GM21367 (cell line): ENCODE measurements around the gene STUB1.

ENCODE experiments used
- ATAC-seq: cut with Tn5 transposase; IDR thresholded peaks from one replicate; pipeline ENCODE4 v1.9.1; 2021; ENCODE audit not compliant: unreplicated experiment

The STUB1 gene

DNA sequence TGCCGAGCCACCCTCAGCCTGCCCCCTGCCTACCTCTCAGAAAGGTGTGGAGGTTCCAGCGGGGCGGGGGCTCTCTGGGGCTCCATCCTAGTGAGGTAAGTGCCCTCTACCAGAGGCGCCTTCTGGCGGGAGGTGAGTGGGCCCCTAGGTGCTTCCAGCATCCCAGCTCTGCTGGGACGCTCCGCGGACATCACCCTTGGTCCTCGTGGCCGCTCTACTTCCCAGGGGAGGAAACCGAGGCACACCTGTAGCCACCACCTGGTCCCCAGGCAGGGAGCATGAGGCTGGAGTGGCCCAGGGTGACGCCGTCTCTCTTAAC, 37.2 kb upstream of the STUB1 start:
- ATAC-seq, result no peak

DNA sequence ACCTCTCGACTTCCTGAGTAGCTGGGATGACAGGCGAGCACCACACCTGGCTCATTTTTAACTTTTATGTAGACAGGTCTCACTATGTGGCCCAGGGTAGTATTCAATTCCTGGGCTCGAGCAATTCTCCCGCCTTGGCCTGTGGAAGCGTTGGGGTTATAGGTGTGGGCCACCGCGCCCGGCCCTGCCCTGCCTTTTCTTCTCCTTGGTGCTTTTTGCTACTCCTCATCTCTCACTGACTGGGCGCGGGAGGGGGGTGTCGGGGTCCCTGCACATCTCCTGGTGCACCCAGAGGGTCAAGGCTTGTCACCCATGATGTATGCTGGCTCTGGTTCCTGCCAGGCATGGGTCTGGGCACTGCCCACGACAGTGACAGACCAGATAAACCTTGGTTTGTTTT, 35.7 kb upstream of the STUB1 start:
- no peak for ATAC-seq

DNA sequence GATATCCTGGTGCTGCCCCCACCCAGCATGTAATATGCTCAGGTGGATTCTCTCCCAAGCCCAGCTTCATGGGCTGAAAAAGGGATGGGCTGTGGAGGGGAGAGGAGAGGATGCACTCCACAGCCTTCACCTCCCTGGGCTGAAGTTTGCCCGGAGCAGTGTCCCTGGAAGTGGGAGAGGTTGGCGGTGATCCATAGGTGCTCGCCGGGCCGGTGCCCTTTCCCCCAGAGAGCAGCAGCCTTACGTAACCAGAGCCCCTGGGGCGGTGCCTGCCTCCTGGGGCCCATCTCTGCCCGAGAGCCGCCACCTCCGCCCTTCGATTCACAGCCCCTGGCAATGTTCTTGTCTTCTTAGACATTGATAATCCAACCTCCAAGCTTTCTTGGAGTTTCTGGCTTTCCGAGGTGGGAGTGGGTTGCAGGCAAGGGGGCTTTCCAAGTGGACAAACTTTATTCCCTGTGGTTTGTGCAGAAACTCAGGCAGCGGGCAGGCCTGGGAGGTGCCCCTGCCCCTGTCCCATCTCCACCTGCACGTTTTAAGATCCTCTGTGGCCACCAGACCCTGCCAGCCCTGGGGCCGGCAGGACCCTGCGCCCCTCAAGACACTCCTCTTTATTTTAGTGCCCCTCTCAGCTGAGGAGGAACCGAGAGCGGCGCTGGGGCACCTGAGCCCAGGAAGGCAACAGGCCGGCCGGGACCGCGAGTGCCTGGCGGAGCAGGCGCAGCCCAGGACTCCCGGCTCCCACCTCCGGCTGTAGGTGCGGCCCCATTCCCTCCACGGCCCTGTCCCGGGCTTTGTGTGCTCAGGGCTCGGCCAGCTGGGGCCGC, 34.1 kb upstream of the STUB1 start:
- ATAC-seq, result no peak

DNA sequence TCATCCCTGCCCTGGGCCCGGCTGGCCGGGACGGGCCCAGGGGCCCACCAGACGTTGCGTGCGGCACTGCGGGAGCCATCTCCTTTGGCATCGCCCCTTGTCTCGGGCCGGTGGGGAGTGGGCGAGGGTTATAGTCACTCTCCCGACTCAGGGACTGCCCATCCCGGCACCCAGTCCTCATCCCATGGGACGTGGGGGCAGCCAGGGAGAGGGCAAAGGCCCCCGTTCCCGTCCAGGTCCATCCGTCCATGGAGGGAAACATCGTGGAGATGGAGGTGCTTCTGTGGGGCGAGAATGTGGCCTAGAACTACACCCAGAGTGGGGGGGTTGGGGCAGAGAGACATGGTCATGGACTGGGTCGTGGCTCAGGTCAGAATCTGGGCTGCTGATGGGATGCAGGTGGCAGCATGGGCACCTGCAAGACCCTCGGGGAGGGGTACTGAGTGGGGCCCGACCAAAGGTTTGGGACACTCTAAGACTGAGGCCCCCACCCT, 33.5 kb upstream of the STUB1 start:
- no peak for ATAC-seq

DNA sequence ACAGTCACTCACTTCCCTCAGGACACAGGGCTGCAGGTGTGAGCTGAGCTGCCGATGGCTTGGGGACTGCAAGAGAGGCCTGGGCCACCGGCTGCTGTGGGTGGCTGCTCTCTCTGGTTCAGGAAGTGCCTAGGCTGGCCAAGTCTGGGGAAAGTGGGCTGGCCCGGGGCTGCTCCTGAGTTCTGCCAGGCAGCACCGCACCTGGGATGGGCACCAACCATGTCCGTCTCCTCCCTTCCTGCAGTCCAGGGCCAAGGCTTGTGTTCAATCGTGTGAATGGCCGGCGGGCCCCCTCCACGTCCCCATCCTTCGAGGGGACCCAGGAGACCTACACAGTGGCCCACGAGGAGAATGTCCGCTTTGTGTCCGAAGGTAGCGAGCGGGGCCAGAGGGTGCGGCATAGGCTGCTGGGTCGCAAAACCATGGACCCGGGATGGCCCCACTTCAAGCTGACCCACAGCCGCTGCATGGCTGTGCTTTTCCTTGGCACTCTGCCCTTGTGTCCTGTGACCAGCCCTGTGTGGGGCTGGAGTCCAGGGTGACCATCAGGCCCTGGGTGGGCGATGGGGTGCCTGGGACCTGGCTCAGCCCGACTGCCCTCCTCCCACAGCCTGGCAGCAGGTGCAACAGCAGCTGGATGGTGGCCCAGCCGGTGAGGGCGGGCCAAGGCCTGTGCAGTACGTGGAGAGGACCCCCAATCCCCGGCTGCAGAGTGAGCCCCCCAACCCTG, 32.9 kb upstream of the STUB1 start:
- ATAC-seq, result no peak

DNA sequence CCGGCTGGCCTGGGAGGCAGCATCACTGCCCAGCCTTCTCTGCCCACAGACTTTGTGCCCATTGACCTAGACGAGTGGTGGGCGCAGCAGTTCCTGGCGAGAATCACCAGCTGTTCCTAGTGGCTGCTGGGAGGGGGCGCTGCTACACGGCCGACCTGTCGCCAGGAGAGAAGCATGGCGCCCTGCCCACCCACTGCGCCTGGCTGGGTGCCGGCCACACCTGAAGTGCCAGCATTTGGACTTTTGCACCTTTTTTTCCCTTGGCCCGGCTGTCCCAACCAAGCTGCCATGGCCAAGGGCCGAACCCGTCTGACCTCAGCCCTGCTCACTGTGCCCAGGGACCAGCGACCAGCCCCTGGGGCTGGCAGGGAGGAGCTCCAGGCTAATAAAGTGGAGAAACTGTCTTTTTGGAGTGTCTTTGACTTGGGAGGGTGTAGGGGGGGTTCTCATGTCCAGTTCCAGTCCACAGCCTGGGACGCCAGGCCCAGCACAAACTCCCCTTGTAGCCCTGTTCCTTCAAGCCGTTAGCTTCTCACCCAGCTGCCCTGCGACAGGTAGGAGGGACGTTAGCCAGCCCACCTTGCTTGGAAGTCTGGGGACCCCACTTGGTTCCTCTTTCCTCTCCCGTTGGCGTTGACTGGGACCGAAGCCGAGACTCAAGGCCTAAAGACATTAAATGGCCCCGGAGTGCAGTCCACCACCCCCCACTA, 32.0 kb upstream of the STUB1 start:
- ATAC-seq, result no peak

DNA sequence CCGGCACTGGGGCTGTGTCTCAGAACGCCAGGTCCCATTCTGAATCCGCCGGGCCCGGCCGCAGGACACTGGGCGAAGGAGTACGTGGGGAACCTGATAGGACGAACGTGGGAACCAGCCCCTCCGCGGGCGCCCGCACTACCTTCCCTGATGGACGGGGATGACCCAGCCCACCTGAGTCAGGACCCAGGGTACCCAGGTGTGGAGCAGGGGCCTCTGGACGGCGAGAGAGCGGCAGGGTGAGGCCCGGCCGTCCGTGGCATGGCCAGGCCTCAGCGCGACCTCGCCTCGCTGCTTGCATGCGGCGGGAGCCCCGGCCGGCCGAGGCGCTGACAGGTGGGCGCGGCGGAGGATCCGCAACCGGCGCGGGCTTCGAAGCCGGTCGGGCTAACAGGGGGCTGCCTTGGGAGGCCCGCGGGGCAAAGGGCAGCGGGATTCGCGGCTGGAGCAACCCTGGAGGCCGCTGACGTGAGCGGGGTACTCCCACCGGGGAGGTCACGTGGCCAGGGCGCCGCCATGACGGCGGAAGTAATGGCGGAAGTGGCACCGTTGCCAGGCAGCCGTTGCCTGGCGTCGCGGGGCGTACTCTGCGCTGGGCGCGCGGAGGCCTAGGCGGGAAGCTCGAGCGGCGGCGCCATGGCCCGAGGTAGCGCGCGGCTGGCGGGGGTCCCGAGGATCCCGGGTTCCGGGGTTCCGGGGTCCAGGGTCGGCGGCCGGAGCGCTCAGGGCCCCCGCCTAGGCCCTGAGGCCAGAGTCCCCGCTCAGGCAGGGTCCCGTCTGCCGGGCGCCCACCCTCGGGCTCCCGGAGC, 31.2 kb upstream of the STUB1 start, which contains the start of gene WDR90:
WDR90 (plus strand) TSS at position 585 of the 809 bp plus-strand sequence; CDS start at position 637, 52 bp downstream.
- ATAC-seq, result peak; percentile 63

DNA sequence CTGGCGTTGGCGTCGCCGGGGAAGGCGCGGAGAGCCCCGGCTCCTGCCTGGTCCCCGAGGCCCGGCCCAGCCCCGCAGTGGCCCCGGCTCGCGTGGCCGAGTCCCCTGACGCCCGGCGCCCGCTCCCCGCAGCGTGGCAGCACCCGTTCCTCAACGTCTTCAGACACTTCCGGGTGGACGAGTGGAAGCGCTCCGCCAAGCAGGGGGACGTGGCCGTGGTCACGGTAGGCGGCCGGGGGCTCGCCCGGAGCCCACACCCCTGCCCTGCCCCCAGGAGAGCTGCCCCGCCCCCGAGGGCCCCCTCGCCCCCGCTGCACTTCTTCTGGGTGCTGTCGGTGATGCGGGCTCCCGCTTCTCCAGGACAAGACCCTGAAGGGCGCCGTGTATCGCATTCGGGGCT, 30.6 kb upstream of the STUB1 start:
- ATAC-seq, result no peak

DNA sequence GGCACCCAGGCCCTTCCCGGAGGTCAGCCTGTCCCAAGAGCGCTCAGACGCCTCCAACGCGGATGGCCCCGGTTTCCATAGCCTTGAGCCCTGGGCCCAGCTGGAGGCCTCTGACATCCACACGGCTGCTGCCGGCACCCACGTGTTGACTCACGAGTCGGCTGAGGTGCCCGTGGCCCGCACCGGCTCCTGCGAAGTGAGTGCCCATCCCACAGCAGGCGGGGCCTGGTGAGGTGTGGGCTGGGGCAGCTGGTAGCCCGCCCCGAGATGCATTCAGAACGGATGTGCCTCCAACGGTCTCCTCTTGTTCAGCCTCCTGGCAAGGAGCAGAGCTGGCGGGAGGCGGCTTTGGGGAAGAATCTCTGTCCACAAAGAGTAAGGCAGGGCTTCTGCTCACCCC, 28.4 kb upstream of the STUB1 start:
- no peak for ATAC-seq

DNA sequence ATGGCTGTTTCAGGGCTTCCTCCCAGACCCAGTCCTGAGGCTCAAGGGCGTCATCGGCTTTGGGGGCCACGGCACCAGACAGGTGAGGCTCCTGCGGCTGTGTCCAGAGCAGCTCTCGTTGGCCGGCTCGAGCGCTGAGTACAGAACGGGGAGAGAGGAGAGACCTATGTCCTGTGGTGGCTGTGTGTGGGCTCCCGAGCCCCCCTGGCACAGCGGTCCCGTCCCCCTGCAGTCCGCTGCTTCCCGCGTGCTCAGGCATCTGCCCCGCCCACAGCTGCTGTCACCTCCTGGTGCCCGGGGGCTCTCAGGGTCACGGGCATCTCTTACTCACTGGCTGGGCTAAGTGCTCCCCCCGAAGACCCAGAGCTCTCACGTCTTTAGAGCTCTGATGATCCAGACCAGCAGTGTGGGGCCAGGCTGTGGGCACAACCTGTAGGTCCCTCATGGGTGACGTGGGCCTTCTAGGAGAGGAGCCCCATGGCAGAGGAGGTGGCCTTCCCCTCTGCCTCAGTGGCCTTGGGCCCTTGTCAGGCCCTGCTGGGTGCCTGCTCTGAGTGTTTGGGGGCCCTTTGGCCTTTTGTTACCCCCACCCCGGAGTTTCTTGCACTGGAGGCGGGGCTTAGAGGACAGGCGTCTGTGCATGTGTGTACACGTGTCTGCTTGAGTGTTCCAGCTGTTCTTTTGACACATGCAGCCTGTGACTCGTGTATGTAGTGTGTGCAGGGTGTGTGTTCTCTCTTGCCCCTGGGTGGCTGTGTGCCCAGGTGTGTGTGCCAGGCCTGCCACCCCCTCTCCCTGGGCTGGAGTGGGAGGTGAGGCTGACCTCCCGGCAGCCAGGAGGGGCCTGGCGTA, 27.5 kb upstream of the STUB1 start:
- no peak for ATAC-seq

DNA sequence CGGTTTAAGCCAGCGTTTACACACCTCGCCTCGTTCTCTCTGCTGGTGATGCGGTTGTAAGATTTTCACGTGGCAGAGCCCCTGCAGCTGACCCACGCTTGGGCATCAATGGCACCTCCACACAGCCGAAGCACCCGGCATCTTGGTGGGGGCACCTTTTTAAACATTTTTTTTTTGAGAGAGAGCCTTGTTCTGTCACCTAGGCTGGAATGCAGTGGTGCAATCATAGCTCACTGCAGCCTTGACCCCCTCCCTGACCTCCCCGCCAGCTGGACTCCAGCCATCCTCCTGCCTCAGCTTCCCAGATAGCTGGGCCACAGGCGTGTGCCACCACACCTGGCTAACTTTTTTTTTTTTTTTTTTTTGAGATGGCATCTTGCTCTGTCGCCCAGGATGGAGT, 26.2 kb upstream of the STUB1 start:
- ATAC-seq, result no peak

DNA sequence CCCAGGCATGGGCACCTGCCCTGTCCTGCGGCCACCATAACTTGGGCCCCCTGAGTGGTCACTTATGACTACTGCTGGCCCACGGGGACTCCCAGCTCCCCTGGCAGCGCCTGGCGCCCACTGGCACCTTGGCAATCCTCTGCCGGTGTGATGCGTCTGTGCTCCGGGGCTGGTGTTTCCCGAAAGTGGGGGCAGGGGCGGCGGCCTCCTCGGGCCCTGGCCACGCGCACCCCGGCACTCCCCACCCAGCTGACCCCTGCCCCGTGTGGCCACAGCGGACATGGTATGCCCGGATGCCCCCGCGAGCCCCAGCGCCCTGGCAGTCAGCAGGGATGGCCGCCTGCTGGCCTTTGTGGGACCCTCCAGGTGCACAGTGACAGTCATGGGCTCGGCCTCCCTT, 22.7 kb upstream of the STUB1 start:
- no peak for ATAC-seq

DNA sequence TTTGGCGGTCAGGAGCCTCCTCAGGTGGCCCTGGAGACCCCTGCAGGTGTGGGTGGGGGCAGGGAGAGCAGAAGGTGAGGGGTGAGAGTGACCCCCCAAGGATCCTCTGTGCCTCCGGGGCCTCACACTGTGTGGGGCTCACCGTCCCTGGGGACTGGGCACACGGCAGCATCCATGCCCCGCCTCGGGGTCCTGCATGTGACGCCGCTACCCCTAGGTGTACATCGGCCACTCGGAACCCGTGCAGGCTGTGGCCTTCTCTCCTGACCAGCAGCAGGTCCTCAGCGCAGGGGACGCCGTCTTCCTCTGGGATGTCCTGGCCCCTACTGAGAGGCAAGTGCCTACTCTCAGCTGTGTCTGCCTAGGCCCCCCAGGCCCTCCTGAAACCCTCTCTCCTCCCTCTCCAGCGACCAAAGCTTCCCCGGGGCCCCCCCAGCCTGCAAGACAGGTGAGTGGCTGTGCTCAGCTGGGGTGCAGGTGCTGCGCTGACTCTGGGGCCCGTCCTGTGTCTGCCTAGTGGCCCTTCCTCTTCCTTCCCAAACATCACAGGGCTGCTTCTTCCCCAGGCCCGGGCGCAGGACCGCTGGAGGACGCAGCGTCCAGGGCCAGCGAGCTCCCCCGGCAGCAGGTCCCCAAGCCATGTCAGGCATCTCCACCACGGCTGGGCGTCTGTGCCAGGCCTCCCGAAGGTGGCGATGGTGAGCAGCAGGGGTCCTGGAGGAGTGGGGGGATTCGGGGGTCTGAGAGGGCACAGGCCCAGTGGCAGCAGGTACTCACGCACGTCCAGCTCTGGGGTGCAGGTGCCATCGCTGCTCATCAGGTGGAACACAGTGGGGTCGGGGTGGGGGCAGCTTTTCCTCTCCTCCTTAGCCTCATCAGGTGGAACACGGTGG, 21.3 kb upstream of the STUB1 start:
- ATAC-seq, result no peak

DNA sequence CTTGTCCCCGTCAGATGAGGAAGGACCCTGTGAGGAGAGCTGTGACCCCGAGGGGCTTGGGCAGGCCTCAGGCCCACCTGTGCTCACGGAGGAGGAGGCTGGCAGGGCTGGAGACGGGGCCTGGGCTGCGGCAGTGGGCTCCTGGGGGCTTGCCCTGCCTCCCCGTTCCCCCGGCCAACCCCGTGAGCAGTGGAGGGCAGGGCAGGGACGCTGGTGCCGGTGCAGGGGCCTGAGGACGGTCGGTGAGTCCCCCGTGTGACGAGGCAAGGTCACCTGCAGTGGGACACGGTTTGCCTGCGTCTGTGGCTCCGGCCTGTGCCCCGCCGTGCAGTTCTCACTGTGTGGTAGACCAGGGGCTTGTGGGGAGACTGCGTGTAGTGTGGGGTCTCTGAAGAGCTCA, 20.6 kb upstream of the STUB1 start:
- no peak for ATAC-seq

DNA sequence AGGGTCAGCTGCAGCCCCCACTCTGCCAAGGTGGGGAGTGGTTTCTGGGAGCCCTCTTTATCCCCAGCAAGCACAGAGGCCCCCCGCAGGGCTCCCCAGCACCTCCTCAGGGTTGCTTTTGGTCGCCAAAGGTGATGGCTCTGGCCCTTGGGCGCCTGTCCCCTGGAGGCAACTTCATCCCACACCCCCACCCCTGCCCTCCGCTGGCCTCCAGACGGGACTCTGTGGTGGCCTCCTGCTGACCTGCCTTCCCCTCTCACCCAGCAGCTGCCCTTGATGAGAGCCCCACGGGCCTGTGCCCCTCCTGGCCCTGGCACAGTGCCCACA, 20.1 kb upstream of the STUB1 start:
- ATAC-seq, result no peak

DNA sequence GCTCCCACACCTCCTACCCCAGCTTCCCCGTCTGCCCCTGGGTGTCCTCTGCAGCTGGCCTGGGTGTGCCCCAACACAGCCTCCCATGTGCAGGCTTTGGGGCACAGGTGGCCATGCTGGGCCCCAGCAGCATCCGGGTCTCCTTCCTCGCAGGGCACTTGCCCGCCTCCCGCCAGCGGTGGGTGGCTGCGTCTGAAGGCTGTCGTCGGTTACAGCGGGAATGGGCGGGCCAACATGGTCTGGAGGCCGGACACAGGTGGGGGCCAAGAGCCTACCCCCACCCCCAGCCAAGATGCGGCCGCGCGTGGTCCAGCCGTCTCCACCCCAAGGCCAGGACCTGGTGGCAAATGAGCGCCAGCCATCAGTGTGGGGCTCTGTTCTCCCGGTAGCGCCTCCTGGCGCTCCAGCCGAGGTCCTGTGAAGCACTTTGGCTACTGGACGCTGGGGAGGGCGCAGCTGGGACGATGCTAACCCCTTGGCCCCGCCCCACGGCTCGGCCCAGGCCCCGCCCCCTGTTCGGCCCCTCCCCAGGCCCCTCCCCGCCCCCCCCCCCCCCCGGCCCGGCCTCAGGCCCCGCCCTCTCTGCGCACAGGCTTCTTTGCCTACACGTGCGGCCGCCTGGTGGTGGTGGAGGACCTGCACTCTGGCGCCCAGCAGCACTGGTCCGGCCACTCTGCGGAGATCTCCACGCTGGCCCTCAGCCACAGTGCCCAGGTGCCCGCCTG, 19.6 kb upstream of the STUB1 start:
- ATAC-seq, result no peak

DNA sequence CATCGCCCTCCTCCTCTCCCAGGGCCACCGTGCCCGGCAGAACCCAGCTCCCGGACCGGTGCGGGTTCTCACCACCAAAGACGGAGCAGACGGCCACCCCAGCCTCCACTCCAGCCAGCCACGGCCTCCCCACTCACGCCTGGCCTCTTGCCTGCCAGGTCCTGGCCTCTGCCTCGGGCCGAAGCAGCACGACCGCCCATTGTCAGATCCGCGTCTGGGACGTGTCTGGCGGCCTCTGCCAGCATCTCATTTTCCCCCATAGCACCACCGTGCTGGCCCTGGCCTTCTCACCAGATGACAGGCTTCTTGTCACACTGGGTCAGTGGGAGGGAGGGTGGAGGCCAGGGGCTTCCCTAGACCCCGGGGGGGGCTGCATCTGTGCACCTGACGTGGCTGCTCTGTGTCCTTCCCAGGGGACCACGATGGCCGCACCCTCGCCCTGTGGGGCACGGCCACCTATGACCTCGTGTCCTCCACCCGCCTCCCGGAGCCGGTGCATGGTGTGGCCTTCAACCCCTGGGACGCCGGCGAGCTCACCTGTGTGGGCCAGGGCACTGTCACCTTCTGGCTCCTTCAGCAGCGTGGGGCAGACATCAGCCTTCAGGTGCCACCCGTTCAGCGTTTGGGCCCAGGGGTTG, 18.9 kb upstream of the STUB1 start:
- ATAC-seq, result no peak

DNA sequence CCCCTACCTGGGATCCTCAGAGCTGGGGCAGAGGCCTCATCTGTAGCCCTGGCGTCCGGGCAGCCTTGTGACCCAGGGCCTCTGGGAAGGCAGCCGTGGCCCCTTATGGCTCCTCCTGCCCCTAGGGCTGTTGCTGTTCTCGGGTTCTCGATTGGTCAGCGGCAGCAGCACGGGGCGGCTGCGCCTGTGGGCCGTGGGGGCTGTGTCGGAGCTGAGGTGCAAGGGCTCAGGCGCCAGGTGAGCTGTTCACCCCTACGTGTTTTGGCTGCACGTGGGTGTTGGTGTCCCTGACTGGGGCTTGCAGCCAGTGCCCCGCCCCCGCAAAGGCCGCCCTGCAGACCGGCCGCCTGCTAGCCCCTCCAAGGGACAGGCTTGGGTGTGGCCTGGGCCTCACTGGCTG, 18.1 kb upstream of the STUB1 start:
- no peak for ATAC-seq
